ENCODE results near the gene MAST1.

DNA sequence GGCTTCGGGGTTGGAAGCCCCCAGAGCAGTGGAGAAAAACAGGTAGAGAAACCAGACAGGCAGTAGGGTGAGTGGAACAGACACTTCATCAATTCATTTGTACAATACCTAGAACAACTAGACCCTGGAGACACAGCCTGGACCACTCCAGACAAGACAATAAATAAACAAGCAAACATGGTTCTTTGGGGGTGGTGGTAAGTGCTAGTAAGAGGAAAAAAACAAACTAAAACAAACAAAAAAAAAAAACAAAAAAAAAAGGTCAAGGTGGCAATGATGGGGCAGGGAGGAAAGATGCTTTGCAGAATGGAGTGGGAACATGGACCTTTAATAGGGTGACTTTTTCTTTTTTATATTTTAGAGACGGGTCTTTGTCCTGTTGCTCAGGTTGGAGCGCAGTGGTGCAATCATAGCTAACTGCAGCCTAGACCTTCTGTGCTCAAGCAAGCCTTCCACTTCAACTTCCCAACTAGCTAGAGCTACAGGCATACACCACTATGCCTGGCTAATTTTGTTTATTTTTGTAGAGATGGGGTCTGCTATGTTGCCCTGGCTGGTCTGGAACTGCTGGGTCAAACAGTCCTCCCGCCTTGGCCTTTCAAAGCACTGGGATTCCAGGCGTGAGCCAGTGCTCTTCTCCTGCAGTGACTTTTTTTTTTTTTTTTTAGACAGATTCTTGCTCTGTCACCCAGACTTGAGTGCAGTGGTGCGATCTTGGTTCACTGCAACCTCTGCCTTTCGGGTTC lies 43.9 kb upstream of the MAST1 start:
- TF ChIP-seq, protein P1, sequence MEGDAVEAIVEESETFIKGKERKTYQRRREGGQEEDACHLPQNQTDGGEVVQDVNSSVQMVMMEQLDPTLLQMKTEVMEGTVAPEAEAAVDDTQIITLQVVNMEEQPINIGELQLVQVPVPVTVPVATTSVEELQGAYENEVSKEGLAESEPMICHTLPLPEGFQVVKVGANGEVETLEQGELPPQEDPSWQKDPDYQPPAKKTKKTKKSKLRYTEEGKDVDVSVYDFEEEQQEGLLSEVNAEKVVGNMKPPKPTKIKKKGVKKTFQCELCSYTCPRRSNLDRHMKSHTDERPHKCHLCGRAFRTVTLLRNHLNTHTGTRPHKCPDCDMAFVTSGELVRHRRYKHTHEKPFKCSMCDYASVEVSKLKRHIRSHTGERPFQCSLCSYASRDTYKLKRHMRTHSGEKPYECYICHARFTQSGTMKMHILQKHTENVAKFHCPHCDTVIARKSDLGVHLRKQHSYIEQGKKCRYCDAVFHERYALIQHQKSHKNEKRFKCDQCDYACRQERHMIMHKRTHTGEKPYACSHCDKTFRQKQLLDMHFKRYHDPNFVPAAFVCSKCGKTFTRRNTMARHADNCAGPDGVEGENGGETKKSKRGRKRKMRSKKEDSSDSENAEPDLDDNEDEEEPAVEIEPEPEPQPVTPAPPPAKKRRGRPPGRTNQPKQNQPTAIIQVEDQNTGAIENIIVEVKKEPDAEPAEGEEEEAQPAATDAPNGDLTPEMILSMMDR (IDR thresholded peaks at IDR 0.05; ENCODE audit: insufficient read depth, low read length), result no peak
- no peak for TF ChIP-seq POLR2AphosphoS5 (IDR thresholded peaks at IDR 0.05; ENCODE audit: low read depth)
- TF ChIP-seq GABPA (IDR thresholded peaks at IDR 0.05; ENCODE audit: low read depth), result no peak
- TF ChIP-seq, protein P2, sequence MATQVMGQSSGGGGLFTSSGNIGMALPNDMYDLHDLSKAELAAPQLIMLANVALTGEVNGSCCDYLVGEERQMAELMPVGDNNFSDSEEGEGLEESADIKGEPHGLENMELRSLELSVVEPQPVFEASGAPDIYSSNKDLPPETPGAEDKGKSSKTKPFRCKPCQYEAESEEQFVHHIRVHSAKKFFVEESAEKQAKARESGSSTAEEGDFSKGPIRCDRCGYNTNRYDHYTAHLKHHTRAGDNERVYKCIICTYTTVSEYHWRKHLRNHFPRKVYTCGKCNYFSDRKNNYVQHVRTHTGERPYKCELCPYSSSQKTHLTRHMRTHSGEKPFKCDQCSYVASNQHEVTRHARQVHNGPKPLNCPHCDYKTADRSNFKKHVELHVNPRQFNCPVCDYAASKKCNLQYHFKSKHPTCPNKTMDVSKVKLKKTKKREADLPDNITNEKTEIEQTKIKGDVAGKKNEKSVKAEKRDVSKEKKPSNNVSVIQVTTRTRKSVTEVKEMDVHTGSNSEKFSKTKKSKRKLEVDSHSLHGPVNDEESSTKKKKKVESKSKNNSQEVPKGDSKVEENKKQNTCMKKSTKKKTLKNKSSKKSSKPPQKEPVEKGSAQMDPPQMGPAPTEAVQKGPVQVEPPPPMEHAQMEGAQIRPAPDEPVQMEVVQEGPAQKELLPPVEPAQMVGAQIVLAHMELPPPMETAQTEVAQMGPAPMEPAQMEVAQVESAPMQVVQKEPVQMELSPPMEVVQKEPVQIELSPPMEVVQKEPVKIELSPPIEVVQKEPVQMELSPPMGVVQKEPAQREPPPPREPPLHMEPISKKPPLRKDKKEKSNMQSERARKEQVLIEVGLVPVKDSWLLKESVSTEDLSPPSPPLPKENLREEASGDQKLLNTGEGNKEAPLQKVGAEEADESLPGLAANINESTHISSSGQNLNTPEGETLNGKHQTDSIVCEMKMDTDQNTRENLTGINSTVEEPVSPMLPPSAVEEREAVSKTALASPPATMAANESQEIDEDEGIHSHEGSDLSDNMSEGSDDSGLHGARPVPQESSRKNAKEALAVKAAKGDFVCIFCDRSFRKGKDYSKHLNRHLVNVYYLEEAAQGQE (IDR thresholded peaks at IDR 0.05; ENCODE audit: insufficient replicate concordance, low read depth), result no peak
- TF ChIP-seq SPI1 (IDR thresholded peaks at IDR 0.05; ENCODE audit: borderline replicate concordance, low read depth), result no peak
